Stimulated activated CD8-positive, alpha-beta memory T cell treated with anti-CD3 and anti-CD28 coated beads, Interleukin-15, amount 100 ng/mL, for 4 hours (primary cell): Measurements from ENCODE around the gene PCIF1.
"Not testable (repeated sequence)": the region's sequence is repeated elsewhere in the genome, so short reads cannot be mapped to it uniquely, and the experiment has no call there.

Source experiments
- DNase-seq, 2 donors: peaks; one replicate each; pipeline ENCODE4 v3.0.0-alpha.2; 2020; ENCODE audit warnings: low read depth in 2 of 2

Gene PCIF1

GRCh38 chr20:45947110-45947866 is 12.8 kb downstream of the PCIF1 start:
- DNase-seq = no peak

GRCh38 chr20:45948261-45948733 is 13.8 kb downstream of the PCIF1 start:
- no peak for DNase-seq

- DNase-seq = no peak
These were observed 14.5 kb downstream of the PCIF1 start for GRCh38 chr20:45948742-45949541.

GRCh38 chr20:45949542-45950329 is 15.3 kb downstream of the PCIF1 start:
- no peak for DNase-seq

- no peak for DNase-seq
These were observed 15.8 kb downstream of the PCIF1 start for GRCh38 chr20:45950330-45950646.

- DNase-seq = no peak
These were observed 17.7 kb downstream of the PCIF1 start for GRCh38 chr20:45951925-45952834.

GRCh38 chr20:45952861-45953260 is 18.4 kb downstream of the PCIF1 start:
- no peak for DNase-seq

GRCh38 chr20:45953672-45954071 is 19.2 kb downstream of the PCIF1 start:
- no peak for DNase-seq

- not testable (repeated sequence) for DNase-seq
These were observed 21.8 kb downstream of the PCIF1 start for GRCh38 chr20:45956326-45956725.

- DNase-seq = no peak
These were observed 22.8 kb downstream of the PCIF1 start for GRCh38 chr20:45957021-45957941.

- no peak for DNase-seq
These were observed 24.1 kb downstream of the PCIF1 start for GRCh38 chr20:45958593-45958992.

GRCh38 chr20:45959126-45959525 is 24.6 kb downstream of the PCIF1 start:
- no peak for DNase-seq

GRCh38 chr20:45959956-45960630 is 25.6 kb downstream of the PCIF1 start:
- DNase-seq = no peak

GRCh38 chr20:45962031-45962755 is 27.7 kb downstream of the PCIF1 start:
- DNase-seq = no peak

- no peak for DNase-seq
These were observed 28.8 kb downstream of the PCIF1 start for GRCh38 chr20:45963059-45964005.

- no peak for DNase-seq
These were observed 29.5 kb downstream of the PCIF1 start for GRCh38 chr20:45964006-45964400.

- no peak for DNase-seq
These were observed 30.9 kb downstream of the PCIF1 start for GRCh38 chr20:45965169-45966002.
